NCI-H146 treated with DMSO at 0.1 percent for 48 hours (cell line): ENCODE measurements around the gene CLEC16A.
"Not testable (repeated sequence)": the region's sequence is repeated elsewhere in the genome, so short reads cannot be mapped to it uniquely, and the experiment has no call there.

Experiments
- DNase-seq: peaks from one replicate; lab custom pipeline; 2025; ENCODE audit not compliant: unreplicated experiment; lab: John Stamatoyannopoulos, UW

Gene CLEC16A

DNA sequence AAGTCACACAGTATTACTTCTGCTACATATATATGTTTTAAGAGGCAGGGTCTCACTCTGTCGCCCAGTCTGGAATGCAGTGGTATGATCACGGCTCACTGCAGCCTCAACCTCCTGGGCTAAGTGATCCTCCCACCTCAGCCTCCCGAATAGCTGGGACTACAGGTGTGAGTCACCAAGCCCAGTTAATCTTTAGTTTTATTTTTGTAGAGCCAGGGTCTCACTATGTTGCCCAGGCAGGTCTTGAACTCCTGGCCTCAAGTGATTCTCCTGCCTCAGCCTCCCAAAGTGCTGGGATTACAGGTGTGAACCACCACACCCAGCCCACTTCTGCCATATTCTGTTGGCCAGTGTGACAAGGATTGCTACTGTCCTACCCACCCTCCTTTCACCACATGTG, 19.1 kb upstream of the CLEC16A start:
- DNase-seq, result not testable (repeated sequence)

DNA sequence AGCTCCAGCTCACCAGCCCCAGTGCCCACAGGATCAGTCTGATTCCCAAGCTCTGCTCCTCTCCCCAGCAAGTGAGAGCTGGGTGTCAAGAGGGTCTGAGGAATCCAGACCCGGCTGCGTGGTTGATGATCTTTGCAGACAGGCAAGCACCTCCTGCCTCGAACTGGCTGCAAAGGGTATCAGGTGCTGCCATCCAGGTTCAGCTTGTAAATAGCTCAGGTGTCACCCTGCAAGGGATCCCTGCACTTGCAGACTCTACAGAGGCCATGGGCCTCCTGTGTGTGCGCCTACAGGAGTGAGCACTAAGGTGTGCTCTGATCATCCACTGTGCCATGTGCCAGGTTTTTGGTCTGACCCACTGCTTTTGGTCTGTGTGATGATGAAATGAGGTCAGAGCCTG, 18.3 kb upstream of the CLEC16A start:
- no peak for DNase-seq

DNA sequence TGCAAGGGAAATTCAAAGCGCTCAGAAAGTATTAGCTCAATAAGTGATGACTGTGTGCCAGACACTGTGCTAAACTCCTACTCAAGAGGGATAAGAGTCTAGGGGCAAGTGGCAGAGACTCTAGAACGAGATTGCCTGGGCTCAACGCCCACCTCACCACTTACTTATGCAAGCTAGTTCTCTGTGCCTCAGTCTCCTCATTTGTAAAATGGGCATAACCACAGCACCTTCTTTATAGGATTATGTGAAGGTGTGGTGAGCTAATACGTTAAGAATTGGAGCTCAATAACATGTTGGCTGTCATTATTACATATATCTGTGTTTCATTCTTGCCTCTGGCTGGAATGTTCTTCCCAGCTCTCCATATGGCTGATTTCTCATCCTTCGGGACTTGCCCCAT, 17.5 kb upstream of the CLEC16A start:
- no peak for DNase-seq

DNA sequence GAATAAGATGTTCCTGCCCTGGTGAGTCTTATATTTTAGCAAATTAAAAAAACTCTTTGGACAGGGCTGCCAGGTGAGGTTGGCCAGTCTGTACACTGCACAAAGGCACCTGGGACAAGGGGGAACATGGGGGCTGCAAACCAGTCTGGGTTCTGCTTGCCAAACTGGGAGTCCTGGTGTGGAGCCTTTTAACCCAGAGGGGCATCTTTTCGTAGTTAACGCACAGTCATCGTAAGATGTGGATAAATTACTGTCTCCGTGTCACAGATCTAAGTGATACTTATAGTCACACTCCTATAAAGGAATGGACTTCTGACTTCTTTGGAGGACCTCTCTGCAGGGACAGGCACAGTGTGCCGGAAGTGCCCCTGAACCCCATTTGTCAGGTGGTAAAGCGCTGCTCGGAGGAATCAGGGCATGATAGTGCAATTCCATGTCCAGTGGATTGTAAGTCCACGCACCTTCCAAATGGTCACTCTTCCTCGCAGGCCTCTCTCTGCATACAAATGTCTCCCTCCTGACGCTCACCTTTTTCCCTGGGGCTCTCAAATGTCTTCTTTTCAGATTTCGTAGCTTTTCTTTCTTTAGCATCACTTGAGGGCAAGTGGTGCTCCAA, 16.8 kb upstream of the CLEC16A start:
- DNase-seq, result no peak

DNA sequence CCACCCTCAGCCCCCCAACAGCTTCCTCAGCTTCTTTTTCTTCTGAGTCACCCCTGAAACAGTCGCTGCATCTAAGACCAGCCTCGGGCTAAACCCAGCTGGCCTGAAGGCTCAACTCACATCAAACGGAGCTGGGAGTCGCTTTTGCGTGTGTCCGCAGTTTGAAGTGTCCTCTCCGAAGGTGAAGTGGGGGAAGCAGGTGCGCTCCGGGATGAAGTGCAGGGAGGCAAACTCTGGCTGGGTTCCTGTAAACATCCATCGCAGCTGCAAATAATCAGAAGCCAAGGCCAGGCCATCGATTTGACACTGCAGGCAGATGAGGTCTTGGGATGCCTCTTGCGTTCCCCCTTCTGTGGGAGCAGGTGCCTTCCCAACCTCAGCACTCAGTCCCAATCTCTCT, 15.3 kb upstream of the CLEC16A start:
- not testable (repeated sequence) for DNase-seq

DNA sequence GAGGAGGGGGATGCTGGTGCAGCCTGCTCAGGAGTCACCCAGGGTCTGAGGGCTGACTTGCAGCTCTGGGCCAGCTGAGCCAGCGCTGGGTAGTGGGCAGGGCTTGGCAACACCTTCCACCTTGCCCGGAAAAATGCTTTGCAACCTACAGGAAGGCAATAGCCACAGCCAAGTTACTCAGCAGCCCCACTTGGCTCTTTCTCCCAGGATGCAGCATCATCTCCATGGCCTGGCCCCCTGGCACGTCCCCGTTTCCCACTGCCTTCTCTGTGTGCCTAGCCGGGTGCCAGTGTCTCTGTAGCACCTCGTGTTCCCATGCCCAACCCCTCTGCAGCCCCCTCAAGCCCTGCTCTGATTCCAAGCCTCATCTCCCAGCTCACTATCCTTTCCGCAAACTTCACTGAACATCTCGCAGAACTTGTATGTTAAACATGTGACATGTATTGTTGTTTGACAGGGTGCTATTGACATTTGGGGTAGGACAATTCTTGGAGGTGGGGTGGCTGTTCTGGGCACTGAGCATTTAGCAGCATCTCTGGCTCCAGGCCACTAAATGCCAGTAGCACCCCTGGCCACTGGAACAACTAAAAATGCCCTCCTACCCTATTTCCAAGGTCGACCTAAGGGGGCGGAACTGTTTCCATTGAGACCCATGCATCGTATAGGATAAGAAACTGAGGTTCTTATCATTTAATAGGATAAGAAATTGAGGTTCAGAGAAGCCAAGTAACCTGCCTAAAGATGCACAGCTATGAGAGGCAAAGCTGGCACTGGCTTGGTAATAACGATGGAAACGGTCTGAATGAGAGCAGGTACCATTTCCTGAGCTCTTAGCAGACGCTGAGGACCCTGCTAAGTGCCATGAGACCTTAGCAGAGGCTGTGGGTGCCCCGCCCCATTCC, 14.3 kb upstream of the CLEC16A start:
- DNase-seq, result no peak

DNA sequence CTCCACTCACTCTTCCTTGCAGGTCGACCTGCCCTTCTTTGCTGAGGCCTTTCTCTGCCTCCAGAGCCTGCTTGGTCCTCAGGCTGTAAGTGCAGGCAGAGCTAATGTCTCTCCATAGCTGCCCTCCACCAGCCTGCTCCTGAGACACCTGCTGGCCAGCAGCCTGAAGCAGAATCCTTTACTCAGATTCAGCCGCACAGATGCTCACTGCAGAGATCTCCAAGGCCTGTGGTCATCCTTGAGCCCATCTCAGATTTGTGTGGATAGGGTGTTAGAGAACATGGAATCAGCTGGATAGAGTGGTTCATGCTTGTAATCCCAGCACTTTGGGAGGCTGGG, 13.6 kb upstream of the CLEC16A start:
- DNase-seq, result no peak

DNA sequence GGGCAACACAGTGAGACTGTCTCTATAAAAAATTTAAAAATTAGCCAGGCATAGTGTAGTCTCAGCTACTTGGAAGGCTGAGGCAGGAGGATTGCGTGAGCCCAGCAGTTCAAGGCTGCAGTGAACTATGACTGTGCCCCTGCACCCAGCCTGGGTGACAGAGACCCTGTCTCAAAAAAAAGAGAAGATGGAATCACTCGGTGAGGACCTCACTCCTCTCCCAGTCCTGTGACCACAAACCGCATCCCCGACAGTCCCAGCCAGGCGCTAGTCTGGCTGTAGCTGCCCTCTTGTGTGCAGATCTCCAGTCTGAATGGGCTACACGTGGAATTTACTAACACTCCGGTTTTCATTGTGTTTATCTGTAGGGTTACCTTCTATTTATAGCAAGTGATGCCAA, 13.2 kb upstream of the CLEC16A start:
- DNase-seq, result no peak

DNA sequence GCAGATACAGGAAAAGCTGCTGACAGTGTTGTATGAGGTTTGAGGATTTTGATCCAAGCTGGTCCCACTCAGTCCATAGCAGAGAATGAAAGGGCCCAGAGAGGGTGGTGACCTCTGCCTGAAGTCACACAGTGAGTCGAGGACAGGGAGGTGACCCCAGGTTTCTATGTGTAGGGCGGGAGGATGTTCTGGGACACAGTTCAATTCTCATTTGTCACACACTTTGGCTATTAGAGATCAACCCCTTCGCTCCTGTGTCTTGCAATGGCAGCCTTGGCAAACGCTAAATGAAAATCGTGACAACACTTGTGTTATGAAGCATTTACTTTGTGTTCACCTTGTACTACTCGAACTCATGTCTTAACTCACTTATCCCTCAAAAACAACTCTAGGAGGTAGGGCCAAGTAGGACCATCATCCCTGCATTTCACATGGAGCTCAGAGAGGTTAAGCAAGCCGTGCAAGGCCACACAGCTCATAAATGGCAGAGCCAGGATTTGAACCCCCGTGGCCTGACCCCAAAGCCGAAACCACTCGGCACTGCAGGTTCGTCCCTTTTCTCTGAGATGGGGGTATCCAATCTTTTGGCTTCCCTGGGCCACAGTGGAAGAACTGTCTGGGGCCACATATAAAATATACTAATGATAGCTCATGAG, 12.3 kb upstream of the CLEC16A start:
- no peak for DNase-seq

DNA sequence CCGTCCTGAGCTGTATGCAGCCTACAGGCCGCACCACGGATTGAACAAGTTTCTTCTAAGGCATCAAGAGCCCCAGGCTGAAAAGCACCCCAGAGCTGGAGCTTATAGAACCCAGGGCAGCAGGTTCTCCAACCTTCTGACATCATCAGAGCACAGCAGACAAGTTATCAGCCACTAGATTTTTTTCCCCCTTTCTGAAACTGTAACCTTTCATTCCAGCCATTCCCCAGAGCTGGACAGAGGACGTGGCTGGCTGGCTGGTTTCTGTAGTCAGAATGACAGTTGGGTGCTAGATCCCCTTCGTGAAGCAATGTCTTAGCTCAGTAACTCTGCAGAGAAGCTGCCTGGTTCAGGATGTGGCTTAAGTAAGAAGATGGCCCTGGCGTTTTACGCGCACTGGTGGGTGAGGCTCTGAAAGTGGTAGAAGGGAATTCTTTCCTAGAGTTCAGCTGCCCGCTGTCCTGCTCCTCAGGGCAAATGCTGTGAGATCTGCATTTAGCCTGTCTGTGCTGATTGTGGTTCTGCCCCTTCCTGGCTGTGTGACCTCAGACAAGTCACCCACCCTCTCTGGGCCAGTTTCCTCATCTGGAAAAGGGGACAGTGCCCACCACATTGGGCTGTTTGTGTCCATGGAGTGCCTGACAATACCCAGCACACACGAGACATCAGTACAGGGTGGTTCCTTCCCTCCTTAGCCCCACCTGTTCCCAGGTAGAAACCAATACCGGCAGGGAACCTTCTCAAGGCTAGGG, 11.2 kb upstream of the CLEC16A start:
- no peak for DNase-seq

DNA sequence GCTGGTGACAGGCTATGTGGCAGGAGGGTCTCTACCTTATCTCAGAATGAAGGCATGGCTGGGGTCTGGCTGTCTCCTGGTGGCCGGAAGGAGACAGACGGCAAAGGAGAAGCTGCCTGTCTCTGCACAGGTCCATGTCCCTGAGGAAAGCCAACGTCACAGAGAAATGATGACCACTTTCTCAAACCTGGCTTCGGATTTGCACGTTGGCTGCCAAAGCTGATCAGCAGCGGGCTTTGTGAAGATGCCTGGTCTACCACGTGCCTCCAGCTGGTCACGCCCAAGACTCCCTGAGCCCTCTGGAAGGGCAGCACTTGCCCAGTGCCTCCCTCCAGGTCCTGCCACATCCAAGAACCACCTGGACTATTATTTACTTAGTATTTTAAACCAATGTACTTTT, 10.5 kb upstream of the CLEC16A start:
- no peak for DNase-seq

DNA sequence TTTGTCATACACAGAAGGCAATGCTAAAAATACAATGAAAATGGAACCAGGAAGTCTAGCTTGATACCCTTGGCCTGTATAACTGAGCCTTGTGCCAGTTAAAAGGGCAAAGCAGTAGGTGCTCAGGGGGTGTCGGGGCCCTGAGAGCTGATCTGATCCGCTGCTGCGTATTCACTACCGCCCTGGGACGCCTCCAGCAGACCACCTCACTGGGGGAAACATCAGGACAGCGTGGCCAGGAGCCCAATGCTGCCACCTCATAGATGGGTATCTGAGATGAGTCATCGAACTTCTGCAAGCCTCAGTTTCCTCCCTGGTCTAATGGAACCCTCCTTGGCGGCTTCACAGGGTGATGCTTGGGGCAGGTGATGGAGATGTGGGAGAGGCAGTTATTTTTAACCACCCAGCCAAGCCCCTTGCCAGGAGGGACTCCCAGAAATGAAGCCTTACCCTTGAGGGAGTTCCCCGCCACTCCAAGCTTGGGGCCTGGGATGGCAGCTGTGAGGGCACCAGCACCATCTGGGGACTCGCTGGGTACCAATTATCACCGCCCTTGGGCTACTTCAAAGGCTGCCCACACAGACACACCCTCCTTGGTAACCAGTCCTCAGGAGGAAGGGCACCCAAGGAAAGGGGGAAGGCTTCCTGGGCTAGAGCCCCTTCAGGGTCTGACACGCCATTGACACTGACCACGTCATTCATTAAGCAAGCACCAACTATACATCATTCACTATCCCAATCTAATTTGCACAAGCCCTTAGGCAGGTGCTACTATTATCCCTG, 9.8 kb upstream of the CLEC16A start:
- DNase-seq, result no peak

DNA sequence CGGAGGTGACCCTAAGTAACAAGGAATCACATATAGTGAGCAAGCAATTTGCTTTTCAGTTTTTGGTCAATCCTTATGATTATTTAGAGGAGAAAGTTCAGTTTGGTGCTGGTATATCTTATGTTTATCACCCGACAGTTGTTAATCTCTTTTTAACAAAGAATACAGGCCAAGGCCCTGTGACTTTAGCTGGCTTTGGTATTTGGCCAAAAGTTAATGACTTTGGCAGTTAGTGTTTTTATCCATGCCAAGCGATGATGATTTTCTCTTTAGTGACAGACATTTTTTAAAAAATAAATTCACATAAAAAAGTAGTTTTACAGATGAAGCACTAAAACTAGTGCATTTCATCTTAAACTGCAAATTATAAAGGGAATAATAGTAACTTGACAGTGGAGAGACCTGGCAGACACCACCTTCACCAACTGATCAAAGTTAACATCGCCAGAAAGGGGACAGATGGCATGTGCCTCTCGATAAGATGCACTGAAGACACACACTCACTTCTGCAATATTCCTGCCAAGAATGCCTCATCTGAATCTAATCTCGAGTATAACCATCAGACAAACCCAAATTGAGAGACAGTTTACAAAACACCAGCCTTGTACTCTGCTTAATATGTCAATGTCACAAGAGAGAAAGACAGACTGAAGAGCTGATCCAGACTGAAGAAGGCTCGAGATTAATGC, 9.0 kb upstream of the CLEC16A start:
- DNase-seq, result no peak

DNA sequence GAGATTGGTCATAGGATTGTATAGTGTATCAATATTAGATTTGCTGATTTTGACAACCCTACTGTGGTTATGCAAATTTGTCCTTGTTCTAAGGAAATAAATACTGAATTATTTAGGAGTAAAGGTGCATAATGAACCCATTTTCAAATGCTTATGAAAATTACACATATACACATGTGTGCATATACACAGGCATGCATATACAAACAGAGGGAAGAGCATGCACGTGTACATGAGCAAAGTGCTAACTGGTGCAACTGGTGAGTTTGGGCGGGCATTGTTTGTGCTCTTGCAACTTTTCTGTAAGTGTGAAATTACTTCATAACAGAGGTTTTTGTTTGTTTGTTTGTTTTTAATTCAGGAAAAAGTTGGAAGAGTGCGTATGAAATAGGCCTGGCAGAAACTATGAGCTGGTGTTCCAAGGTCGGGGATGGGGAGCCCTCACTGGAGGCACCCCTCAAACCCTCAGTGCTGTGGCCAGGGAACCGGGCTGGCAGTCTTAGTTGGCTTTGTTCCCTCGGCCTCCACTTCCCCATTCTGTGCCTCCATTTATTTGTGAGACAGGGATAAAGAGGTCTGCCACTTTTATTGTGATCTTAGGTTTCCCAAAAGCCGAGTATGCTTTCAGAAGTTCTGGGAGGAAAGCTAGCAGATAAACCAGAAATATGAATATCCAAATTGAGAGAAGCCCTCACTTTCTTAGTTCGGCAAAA, 7.9 kb upstream of the CLEC16A start:
- no peak for DNase-seq

DNA sequence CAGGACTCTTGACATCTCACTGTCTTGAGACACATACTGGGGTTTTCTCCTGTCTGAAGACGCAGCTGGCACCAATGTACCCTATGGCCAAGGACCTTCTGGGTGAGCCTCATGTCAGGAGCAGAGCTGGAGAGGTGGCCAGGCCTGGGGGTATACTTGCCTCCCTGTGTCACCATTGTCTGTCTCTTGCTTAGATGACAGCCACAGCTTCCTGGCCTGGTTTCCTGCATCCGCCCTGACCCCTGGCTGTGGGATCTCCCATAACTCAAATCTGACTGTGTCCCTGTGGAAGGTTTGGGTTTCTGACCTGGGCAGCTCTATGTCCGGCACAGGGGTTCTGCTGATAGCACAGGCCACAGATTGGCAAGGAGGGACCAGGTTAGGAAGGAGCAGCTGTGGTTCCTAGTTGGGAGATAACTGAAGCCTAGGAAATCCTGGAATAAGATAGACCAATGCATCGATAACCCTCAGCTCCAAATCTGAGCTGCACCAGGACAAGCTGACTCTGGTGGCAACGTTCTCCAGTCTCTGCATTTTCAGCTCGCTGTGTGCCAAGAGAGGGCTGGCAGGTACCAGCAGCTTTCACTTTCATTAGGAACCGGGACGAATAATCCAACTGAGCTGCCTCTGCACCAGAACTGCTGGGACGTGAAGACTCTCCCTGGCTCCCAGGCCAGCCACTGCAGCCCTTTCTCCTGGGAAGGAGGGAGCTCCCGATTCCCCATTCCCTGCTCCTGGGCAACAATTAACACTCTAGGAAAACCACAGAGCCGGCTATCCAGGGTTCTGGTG, 7.1 kb upstream of the CLEC16A start:
- no peak for DNase-seq

DNA sequence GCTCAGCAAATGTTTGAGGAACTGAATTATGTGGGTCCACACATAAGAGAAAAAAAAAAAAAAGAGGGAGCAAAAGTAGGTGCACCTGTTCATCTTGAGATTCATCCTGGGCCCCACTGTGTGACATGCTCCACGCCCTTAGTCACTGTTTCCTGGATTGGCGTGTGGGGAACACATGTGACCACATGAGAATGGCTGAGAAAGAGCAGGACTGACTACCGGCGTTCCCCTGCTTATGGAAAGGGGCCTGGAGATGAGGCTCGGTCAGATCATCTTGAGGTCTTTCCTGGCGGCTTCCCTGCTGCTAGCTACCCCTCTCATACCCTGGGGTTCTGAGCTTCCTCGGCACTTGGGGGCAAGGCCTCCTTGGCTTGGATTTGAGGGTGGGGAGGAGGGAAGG, 6.0 kb upstream of the CLEC16A start:
- DNase-seq, result no peak

DNA sequence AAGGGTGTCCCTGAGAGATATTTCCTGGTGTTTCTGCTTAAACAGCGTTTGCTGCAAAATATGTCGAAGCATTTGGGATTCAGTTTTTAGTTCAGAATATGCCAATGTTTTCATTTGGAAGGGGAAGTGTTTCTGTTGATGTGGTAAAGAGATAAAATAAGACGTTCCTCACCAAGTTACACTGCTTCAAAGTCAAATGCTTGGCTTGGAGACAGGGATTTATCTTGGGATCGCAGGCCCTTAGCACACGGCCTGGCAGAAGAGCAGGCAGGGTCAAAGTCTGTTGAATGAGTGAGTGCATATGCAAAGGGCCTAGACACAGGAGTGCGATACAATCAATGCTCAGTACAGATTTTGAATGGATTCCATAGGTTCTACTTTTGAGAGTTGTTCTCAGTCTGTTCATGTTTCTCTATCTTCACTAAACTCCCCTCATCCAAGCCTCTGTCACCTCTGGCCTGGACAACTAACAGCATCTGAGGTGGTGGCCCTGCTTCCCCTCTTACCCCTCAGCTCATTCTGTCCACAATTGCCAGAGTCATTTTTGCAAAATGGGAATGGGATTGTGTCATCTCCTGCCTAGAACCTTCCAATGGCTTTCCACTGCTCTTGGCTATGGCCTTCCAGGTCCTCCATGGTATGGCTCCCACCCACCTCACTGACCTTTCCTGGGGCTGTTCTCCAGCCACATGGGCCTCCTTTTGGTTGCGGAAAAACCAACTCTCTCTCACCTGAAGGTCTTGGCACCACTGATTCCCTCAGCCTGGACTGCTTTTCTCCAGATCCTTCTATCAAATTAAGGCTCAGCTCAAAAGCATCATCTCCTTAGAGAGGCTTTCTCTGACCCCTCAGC, 5.3 kb upstream of the CLEC16A start:
- DNase-seq, result no peak
